Umbilical cord (tissue), 2 donors: Measurements from ENCODE around the gene ARHGAP22. TPM values are rescaled to one million over a fixed set of nuclear protein-coding genes. Genes with fewer than 3 reads are reported as not detected.
A peak's percentile ranks its signal among the peaks of the same experiment; 100 is the strongest.

ENCODE experiments used
- DNase-seq: peaks from one replicate; pipeline ENCODE4 v3.0.0-alpha.2; 2015; ENCODE audit warnings: low spot score
- total RNA-seq: library from RNA; depleted of rRNA; stranded (reverse); fragments of >200 nt; gene quantifications from one replicate; pipeline ENCODE4 v1.2.3, GENCODE V29; 2014; ENCODE audit warnings: low replicate concordance; ENCODE audit not compliant: insufficient read depth

Gene ARHGAP22
- total RNA-seq, 1 donor from 2014 or later = 10.4 TPM

- no peak for DNase-seq
These were observed 105.8 kb downstream of the ARHGAP22 start for GRCh38 chr10:48498940-48499510.

DNA sequence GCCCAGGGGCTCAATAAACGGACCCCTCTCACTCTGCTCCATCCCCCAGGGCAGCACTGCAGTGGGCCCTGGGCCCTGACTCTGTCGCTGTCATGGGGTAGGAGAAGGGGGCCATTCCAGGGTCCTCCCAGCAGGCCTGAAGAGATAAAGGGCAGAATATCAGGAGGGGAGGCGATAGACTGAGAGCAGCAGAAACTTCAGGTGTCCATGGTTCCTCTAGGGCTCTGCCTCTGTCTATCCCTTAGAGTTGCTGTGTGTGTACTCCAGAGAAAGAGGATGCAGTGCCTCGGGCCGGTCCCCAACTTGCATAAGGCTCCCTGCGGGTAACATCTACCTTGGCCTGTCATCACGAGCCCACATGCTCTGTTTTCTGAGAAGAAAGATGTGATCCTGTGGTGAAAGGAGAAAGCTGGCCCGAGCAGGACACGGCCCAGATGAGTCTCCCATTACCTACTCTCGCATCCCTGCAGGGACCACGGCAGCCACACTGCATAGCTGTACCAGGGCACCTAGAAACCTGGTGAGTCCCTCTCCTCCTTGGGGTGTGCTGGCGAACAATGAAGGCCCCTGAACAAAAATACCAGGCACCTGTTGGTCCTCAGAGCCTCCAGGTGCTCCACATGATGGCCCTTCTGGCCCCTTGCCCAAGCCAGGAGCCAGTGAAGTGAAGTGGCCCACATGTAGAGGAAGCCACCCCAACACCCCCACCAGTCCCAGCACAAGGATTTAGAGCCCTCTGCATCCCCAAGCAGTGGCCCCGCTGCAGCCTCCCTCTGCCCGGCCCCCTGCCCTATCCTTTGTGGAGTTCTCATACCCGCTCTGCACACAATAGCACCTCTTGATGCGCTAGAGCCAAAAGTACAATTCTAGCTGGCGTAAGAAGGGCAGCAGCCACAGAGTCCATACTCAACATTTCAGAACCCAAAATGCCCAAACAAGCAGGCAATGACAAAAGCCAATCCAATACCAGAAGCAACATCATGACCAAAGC is 106.8 kb downstream of the ARHGAP22 start:
- DNase-seq = no peak

- peak; percentile 88 for DNase-seq
These were observed 107.8 kb downstream of the ARHGAP22 start for GRCh38 chr10:48496831-48497779.

- DNase-seq = no peak
These were observed 108.6 kb downstream of the ARHGAP22 start for GRCh38 chr10:48496105-48496830.

DNA sequence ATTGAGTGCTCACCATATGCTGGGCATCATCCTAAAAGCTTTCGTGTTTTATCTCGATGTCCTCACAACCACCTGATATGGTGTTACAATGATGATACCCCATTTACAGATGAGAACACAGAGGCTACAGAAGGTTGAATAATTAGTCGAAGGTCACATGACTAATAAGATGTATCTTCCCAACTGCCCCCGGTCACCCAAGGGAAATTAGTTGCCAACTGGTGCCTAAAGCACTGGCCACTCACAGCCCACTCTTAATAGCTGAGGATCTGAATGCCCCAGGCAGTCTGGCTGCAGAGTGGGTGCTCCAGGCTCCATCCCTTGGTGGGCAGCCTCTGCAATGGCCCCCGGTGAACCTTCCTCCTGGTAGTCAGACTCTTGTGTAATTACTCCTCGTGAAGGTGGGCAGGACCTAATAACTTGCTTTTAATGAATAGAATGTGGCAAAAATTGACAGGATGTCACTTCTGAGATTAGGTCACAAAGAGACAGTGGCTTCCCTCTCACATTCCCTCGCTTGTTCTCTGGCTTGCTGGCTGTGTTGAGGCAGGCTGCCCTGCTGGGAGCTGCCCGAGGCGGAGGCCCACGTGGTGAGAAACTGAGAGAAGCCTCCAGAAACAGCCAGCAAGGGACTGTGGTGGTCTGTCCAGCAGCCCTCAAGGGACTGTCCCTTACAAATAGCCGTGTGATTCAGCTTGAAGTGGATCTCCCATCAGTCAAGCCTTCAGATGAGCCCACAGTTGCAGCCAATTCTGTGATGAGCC is 109.4 kb downstream of the ARHGAP22 start:
- DNase-seq = no peak

GRCh38 chr10:48494611-48495010 is 110.3 kb downstream of the ARHGAP22 start:
- DNase-seq = no peak

DNA sequence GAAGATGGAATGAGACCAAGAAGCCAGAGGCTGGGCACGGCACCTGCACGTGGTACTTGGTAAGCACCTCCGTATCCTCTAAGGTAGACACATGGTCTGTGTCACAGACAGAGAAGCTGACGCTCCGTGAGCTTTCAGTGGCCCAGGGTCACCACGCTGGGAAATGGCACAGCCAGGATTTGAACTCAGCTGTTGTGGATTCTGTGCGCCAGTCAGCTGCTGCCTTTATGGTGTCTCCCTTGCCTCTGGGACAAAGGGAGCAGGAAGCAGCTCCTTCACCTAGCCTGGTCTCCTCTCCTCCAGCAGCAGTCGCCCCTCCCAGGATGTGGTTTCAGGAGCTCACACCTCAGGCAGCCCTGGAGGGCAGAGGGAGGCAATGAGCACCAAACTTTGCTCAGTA is 110.8 kb downstream of the ARHGAP22 start:
- no peak for DNase-seq

GRCh38 chr10:48493083-48493871 is 111.6 kb downstream of the ARHGAP22 start:
- DNase-seq = no peak

DNA sequence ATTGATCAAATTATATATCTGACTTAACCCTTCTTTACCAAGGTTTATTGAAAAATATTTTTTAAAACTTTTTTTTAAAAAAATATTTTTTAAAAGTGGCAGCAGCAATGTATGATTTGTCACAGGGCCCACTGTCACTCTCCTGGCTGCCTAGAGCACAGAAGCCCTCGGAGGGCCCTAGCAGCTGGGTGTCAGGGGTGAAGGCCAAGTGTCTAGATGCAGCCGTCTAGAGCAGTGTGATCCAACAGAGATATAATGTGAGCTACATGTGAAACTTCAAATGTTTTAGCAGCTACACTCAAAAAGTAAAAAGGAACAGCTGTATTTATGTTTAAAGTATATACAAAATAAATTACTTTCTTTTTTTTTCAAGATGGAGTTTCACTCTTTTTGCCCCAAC is 112.7 kb downstream of the ARHGAP22 start:
- DNase-seq = no peak

GRCh38 chr10:48491392-48492139 is 113.3 kb downstream of the ARHGAP22 start:
- DNase-seq = no peak

DNA sequence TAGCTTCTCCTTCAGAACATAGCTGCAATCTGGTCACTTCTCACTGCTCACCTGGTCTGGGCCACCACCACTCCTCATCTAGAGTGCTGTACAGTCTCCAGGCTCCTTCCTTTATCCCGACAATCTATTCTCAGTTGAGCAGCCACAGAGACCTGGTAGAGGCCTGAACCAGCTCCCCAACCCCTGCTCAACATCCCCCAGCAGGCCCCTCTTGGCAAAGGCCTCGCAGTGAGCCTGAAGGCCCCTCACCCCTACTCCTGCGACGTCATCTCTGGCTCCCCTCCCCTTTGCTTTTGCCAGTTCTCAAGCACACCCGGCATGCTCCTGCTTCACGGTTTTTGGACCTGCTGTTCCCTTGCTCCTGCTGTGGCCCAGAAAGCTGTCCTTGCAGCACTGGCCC is 113.9 kb downstream of the ARHGAP22 start:
- DNase-seq = no peak

- DNase-seq = no peak
These were observed 114.3 kb downstream of the ARHGAP22 start for GRCh38 chr10:48490571-48490940.

GRCh38 chr10:48489099-48489498 is 115.8 kb downstream of the ARHGAP22 start:
- DNase-seq = no peak

- DNase-seq = no peak
These were observed 117.6 kb downstream of the ARHGAP22 start for GRCh38 chr10:48487244-48487643.

DNA sequence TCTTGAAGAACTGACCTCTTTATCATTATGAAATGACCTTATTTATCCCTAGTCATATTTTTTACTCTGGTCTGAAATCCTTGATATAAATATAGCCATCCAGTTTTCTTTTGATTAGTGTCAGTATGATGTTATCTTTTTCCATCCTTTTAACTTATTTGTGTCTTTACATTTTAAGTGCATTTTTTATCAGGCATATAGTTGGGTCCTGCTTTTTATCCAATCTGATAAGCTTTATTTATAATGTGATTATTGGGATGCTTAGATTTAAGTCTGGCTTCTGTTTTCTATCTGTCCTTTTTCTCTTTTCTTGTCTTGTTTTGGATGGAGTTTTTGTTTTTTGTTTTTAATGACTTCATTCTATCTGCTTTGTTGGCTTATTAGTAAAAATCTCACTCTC is 119.2 kb downstream of the ARHGAP22 start:
- no peak for DNase-seq

DNA sequence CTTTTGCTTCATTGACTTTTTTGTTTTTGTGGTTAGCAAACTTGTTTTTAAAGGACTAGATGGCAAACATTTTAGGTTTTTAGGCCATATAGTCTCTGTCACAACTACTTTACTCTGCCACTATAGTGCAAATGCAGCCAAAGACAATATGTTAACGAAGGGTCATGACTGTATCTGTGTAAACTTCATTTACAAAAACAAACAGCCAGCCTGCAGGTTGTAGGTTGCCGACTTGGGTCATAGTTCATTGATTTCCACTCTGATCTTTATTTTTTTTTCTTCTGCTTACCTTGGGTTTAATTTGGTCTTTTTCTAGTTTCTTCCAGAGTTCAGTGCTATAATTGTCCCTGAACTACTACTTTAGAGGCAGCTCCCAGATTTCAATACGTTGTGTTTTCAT is 120.0 kb downstream of the ARHGAP22 start:
- no peak for DNase-seq

GRCh38 chr10:48482207-48482606 is 122.7 kb downstream of the ARHGAP22 start:
- no peak for DNase-seq

- no peak for DNase-seq
These were observed 123.5 kb downstream of the ARHGAP22 start for GRCh38 chr10:48481385-48481784.
